GM18507 (cell line): Measurements from ENCODE around the gene SERPINA5.
A peak's percentile ranks its signal among the peaks of the same experiment; 100 is the strongest.

Source experiments
- DNase-seq: peaks from one replicate; pipeline ENCODE4 v3.0.0; 2011; ENCODE audit warnings: low read depth; ENCODE audit not compliant: insufficient read length; ENCODE audit errors: extremely low spot score
- FAIRE-seq: peaks from 2 replicates; lab custom pipeline; 2011; peaks lifted over from hg19 to GRCh38; lab: Jason Lieb, UNC

The SERPINA5 gene

DNA sequence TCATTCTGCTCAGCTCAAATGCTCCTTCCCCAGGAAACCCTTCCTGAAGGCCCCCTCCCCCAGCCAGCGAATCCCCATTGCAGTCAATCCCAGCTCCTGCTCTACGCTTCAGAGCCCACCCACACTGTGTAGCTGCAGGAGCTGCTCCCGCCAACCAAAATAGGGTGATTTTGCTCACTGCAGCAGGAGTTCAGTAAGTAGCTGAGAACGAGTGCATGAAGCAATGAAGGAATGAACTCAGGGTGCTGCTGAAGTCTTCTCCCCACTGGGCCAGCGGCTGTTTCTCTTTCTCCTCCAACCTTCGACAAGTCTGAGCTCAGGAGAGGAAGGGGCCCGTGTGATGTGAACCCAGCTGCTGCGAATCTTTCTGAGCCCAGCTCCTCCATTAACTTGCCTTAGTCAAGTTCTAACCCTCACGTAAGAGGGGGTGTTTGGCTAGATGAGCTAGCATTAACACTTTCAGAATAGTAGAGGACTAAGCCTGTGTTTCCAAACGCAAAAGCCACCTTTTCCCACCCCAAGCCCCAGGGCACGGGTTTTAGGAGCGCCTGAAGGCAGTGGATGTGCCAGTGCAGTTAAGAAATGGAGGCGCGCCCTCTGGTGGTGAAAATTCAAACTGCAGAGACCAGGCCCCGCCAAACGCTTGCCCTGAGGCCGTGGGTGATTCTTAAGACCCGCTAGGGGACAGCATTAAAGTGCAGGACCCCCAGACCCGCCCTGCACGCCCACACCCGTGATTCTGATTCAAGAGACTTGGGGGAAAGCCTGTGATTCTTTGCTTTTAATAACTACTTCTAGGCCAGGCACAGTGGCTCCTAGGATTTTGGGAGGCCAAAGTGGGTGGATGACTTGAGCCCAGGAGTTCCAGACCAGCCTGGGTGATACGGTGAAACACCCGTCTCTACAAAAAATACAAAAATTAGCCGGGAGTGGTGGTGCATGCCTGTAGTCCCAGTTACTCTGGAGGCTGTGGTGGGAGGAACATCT is 31.9 kb upstream of the SERPINA5 start:
- peak; percentile 55 for FAIRE-seq
- peak; percentile 18 for DNase-seq

DNA sequence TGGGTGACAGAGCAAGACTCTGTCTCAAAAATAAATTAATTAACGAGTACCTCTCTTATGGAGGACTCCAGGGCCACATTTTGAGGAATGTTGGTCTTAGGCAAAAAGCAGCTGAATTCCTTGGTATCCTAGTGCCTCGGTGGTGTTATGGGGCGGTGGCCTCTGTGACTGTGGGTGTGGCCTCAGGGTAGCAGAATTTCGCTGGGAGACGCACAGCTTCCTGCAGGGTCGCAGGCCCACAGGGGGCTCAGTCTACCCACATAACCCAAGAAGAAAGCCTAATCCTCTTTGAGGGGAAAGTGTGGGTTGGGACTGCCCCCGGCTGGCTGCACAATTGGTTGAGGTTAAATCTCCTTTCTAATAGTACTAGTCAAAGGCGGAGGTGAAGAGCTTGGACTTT is 31.2 kb upstream of the SERPINA5 start:
- DNase-seq (no peak), FAIRE-seq (no peak)

DNA sequence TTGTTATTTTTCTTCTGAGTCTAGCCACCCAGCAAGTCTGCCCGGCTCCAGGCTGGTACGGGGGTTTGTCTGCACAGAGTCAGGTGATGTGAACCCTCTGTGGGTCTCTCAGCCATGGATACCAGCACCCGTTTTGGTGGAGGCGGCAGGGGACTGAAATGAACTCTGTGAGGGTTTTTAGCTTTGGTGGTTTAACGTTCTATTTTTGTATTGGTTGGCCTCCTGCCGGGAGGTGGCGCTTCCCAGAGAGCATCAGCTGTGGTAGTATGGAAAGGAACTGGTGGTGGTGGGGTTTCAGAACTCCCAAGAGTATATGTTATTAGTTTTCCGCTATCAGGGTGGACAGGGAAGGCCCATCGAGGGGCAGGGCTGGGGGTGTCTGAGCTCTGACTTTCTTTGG is 25.2 kb upstream of the SERPINA5 start:
- DNase-seq (no peak), FAIRE-seq (no peak)

GRCh38 chr14:94557327-94557726 is 23.9 kb upstream of the SERPINA5 start:
- no peak for FAIRE-seq
- no peak for DNase-seq

- no peak for FAIRE-seq
- DNase-seq, result no peak
Measured at GRCh38 chr14:94558842-94559241, 22.4 kb upstream of the SERPINA5 start.

- no peak for FAIRE-seq
- no peak for DNase-seq
Measured at GRCh38 chr14:94559638-94560290, 21.5 kb upstream of the SERPINA5 start.

DNA sequence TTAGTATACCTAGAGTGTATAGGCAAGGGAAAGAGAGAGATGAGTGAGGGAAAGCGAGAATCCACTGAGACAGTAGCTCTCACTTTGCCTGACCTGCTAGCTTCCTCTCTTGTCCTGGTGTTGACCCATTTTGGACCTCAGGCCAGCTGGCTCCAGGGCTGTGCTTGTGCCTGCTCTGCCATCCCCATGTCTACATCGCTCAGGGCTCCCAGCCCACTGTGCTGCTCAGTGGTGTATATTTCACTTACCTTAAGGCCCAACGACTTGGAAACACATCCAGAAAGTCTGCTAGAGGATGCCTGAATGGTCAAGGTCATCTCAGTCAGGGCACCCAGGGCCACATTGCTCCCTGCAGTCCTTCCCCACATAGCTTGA is 20.9 kb upstream of the SERPINA5 start:
- FAIRE-seq, result no peak
- DNase-seq, result no peak

GRCh38 chr14:94560751-94561655 is 20.2 kb upstream of the SERPINA5 start, which contains the start of gene SERPINA4:
TSS of gene SERPINA4 (plus strand) at chr14:94561442. CDS start at chr14:94563483, 2,041 bp downstream.
- FAIRE-seq (no peak), DNase-seq (no peak)

DNA sequence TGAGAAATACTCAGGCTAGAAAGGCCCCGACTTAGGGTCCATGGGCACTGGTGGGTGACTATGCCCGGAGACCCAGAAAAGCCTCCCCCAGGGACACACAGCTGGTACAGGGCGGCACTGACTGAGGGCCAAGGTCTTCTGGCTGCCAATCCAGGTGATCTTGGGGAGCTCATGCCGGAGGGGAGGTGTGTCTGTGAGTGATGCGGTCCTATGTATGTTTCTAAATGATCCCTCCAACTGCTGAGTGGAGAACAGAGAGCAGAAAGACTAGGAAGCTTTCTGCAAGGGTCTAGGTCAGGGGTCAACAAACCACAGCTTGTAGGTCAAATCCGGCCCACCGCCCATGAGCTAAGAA is 19.6 kb upstream of the SERPINA5 start:
- no peak for DNase-seq
- FAIRE-seq, result no peak

GRCh38 chr14:94562022-94562421 is 19.2 kb upstream of the SERPINA5 start:
- no peak for FAIRE-seq
- no peak for DNase-seq

DNA sequence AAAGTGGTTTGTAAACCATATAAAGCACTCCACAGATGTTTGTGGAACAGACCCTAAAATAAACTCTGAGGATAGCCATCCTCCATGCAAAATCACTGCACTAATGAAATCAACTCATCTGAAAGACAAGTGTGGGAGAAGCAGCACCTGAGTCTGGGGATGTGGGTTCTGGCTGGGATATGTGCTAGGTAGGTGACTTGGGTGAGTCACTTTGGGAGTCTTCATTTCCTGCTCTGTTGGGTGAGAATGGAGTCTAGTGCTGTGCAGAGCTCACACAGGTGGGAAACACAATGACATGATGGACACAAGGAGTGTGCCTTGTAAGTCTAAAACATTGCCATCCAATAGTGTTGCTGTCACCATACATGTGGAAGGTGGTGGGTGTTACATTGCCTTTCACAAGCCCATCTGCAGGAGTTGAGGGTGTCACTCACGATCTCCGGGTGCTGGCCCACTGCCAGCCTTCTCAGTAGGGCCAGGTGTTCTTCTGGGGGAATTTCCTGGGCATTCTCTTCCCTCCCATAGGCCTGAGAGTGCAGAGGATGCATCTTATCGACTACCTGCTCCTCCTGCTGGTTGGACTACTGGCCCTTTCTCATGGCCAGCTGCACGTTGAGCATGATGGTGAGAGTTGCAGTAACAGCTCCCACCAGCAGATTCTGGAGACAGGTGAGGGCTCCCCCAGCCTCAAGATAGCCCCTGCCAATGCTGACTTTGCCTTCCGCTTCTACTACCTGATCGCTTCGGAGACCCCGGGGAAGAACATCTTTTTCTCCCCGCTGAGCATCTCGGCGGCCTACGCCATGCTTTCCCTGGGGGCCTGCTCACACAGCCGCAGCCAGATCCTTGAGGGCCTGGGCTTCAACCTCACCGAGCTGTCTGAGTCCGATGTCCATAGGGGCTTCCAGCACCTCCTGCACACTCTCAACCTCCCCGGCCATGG is 18.0 kb upstream of the SERPINA5 start:
- FAIRE-seq, result no peak
- no peak for DNase-seq

- FAIRE-seq, result no peak
- DNase-seq, result no peak
Measured at GRCh38 chr14:94564381-94564780, 16.8 kb upstream of the SERPINA5 start.

DNA sequence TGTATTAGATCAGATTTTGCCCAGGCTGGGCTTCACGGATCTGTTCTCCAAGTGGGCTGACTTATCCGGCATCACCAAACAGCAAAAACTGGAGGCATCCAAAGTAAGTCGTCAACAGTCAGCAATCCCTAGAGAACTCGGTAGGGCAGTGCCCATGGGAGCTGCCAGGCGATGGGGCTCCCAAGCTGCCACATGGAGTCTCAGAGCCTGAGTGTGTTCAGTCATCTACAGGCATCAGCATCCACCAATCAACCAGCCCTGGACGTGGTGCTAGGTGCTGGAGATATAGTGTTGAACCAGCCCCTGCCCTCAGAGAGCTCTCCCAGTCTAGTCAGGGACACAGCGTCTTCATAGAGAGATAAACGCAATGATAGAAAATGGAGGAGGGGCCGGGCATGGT is 13.0 kb upstream of the SERPINA5 start:
- FAIRE-seq (no peak), DNase-seq (no peak)

DNA sequence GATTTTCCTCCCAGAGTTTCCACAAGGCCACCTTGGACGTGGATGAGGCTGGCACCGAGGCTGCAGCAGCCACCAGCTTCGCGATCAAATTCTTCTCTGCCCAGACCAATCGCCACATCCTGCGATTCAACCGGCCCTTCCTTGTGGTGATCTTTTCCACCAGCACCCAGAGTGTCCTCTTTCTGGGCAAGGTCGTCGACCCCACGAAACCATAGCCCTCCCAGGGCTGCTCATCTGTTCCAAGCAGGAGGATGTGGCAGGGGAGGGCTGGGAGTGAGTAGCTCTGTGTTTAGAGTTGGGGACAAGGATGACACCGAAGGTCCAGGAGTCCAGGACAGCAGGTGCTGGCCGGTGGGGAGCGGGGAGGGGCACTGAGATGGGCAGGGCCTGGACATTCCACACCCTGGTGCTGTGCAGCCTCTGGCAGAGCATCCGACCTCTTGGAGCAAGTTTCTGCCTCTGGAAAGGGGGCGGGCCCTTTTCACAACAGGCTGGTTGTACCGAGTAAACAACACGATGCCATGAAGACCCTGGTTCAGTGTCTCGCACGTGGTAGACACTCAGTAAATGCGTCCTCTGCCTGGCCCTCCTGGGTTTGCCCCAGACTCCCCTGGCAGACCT is 11.7 kb upstream of the SERPINA5 start:
- FAIRE-seq, result no peak

GRCh38 chr14:94570002-94570400 is 11.2 kb upstream of the SERPINA5 start:
- DNase-seq (no peak), FAIRE-seq (no peak)

More for the DNA sequence above, 11.7 kb upstream of the SERPINA5 start:
- DNase-seq, result no peak

DNA sequence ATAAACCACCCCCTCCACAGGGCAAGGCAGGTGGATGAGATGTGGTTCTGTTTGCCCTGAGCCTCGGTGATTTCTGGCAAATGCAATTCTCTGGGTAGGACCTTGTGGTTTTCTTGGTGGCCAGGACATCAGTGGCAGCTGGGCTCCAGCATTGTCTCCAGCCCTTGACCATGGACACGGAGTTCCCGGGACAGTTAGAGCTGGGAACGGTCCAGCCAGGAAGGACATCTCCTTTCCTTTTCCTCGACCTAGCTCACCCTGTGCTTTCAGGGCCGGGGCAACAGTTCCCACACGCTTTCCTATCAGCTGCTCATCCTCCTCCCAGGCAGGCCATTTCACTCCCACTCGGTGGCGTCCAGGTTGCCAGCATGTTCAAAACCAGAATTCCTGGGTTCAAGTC is 10.8 kb upstream of the SERPINA5 start:
- FAIRE-seq (no peak), DNase-seq (no peak)

GRCh38 chr14:94571395-94571794 is 9.8 kb upstream of the SERPINA5 start:
- DNase-seq, result no peak
- FAIRE-seq, result no peak

DNA sequence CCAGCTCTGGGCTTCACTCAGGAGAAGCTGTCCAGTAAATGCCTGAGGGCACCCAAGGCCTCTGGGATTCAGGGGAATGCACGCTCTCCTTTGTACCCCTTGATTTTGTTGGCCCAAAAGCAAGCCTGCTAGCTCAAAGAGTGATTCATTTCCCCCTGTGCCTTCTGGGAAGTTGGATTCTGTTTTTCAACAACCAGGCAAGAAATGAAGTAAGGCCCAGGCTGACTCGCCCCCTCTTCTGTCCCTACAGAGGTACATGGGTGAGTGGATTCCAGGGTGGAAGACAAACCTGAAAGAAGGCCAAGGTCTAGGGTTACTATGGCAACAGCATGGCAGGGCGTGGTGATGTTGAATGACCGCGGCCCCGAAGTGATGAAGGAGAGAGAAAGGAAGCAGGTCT is 9.3 kb upstream of the SERPINA5 start:
- no peak for FAIRE-seq
- DNase-seq, result no peak
